GM19397 (cell line): ENCODE results near the gene CHAF1A.

Source experiments
- ATAC-seq: cut with Tn5 transposase; IDR thresholded peaks from one replicate; pipeline ENCODE4 v1.9.1; 2021; ENCODE audit warnings: mild to moderate bottlenecking, moderate library complexity; ENCODE audit not compliant: unreplicated experiment

The CHAF1A gene

DNA sequence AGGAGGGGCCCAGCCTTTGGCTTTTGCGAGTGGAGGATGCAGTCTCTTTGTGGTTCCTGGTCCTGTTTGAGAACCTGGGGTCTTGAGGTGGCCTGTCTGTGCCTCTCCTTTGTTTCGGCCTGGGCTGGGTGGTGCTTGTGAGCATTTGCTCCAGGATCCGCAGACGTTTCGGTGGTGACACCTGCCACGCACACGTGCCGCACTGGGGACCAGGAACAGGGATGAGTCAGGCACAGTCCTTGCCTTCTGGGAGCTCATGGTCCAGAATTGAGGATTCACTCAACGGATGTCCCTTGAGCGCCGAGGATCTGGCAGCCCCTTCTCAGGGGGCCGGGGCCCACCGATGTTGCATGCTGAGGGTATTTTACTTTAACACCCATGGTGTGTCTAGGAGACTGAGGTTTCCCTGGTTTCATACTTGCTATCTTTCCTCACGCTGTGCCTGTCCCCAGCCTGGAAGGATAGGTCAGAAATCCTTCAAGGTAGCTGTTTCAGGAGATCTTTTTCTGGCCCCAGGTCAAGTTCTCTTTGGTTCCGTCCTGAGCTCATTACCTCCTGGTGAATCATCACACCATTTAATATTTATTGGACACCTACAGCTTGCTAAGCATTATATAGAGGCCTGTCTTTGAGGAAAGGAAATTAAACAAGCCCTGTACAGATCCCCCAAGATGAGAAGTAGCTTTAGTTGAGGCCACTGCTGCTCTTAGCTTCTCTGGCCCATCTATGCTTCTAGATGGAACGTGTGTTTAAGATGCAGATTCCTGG is 74.8 kb downstream of the CHAF1A start:
- no peak for ATAC-seq

- ATAC-seq = no peak
Measured at GRCh38 chr19:4482721-4483364, 80.4 kb downstream of the CHAF1A start.

- ATAC-seq = no peak
Measured at GRCh38 chr19:4483385-4483784, 80.9 kb downstream of the CHAF1A start.

DNA sequence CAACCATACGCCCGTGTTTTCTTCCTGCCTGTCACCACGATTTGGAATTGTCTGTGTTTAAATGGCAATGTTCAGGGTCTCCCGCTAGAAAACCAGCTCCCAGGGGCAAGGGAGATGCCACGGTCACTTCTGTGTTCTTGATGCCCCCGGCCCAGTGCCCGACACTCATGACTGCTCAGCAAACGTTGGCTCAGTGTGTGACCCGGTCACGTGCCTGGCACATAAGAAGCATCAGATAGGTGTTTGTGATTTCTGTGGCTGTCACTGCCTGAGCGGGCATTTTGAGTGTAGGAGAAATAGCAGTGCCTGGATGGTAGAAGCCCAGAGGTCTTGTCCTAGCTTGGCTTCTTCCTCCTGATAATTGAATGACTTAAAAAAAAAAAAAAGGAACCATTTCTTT is 85.1 kb downstream of the CHAF1A start:
- ATAC-seq = no peak

DNA sequence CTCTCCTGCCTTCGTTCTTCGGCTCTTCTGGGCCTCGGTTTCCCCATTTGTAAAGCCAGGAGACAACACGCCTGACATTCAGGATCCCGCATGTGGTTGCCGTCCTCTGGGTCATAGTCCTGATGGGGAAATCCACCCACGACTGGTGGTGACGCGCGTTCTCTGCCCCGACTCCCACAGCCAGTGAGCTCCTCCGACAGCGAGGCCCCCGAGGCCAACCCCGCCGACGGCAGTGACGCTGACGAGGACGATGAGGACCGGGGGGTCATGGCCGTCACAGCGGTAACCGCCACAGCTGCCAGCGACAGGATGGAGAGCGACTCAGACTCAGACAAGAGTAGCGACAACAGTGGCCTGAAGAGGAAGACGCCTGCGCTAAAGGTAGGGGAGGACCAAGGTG is 86.1 kb downstream of the CHAF1A start:
- no peak for ATAC-seq

- no peak for ATAC-seq
Measured at GRCh38 chr19:4491446-4491845, 89.0 kb downstream of the CHAF1A start.

- no peak for ATAC-seq
Measured at GRCh38 chr19:4492337-4493103, 90.1 kb downstream of the CHAF1A start.
